Mesothelial cell of epicardium (in vitro differentiated cells): ENCODE measurements around the gene TARS3. TPM values are rescaled to one million over a fixed set of nuclear protein-coding genes. Genes with fewer than 3 reads are reported as not detected.

ENCODE experiments used
- DNase-seq, 2 experiments: peaks; one replicate each; pipeline ENCODE4 v3.0.0; 2021; ENCODE audit warnings: low spot score in 2 of 2; ENCODE audit not compliant: unreplicated experiment in 2 of 2
- H3K27ac Mint-ChIP-seq: 2 replicates; pipeline ENCODE4 v1.8.0; 2021; ENCODE audit warnings: mixed read lengths
- H3K27me3 Mint-ChIP-seq: 2 replicates; pipeline ENCODE4 v1.8.0; 2021; ENCODE audit warnings: low read depth, mixed read lengths
- H3K36me3 Mint-ChIP-seq: 2 replicates; pipeline ENCODE4 v1.8.0; 2021; ENCODE audit warnings: mixed read lengths
- H3K4me1 Mint-ChIP-seq: 2 replicates; pipeline ENCODE4 v1.8.0; 2021; ENCODE audit warnings: mixed read lengths
- H3K4me3 Mint-ChIP-seq: 2 replicates; pipeline ENCODE4 v1.8.0; 2021; ENCODE audit warnings: mild to moderate bottlenecking, moderate library complexity, mixed read lengths
- H3K9me3 Mint-ChIP-seq: 2 replicates; pipeline ENCODE4 v1.8.0; 2021; ENCODE audit warnings: mixed read lengths
- total RNA-seq: library from RNA; stranded (reverse); gene quantifications from 3 replicates; pipeline ENCODE4 v1.2.1, GENCODE V29; 2021
- TF ChIP-seq, protein P1 (sequence below): fragments of 200-600 bp; sonication (generic); IDR thresholded peaks from one replicate; pipeline ENCODE4 v1.5.0; 2021; ENCODE audit warnings: antibody characterized with exemption; ENCODE audit not compliant: unreplicated experiment

The TARS3 gene
- total RNA-seq, 1 donor from 2014 or later, result 22.4 TPM

DNA sequence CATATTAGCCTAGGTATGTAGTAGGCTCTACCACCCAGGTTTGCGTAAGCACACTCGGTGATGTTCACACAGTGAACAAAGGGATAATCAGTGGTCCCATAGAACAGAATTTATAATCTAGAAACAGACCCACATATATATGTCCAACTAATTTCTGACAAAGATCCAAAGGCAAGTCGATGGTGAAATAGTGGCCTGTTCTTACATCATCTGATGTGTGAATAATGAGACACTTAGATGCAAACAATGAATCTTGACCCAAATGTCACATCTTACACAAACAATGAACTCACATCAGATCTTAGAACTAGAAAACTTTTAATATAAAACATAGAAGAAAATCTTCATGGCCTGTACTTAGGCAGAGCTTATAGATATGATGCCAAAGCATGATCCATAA is 54.5 kb downstream of the TARS3 start:
- Mint-ChIP-seq H3K36me3 (peaks cover 60% of the 10 kb centered on the region), H3K27ac (no peak overlapping the region), H3K27me3 (no peaks in the 10 kb centered on the region), H3K4me3 (no peak overlapping the region), H3K4me1 (no peaks in the 10 kb centered on the region), H3K9me3 (peaks cover 12% of the 10 kb centered on the region)
- no peak for DNase-seq
- TF ChIP-seq, protein P1, sequence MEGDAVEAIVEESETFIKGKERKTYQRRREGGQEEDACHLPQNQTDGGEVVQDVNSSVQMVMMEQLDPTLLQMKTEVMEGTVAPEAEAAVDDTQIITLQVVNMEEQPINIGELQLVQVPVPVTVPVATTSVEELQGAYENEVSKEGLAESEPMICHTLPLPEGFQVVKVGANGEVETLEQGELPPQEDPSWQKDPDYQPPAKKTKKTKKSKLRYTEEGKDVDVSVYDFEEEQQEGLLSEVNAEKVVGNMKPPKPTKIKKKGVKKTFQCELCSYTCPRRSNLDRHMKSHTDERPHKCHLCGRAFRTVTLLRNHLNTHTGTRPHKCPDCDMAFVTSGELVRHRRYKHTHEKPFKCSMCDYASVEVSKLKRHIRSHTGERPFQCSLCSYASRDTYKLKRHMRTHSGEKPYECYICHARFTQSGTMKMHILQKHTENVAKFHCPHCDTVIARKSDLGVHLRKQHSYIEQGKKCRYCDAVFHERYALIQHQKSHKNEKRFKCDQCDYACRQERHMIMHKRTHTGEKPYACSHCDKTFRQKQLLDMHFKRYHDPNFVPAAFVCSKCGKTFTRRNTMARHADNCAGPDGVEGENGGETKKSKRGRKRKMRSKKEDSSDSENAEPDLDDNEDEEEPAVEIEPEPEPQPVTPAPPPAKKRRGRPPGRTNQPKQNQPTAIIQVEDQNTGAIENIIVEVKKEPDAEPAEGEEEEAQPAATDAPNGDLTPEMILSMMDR, result no peak

DNA sequence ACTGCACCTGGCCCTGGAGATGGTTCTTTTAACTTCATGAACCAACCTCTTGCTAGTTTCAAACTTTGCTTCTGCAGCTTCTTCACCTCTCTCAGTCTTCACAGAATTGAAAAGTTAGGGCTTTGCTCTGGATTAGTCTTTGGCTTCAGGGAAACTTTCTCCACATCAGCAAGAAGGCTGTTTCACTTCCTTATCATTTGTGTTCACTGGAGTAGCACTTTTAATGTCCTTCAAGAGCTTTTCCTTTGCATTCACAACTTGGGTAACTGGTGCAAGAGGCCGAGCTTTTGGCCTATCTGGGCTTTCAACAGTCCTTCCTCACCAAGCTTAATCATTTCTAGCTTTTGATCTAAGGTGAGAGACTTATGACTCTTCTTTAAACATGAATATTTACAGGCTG is 56.4 kb downstream of the TARS3 start:
- no peaks in the 10 kb centered on the region for H3K27me3 Mint-ChIP-seq
- TF ChIP-seq, protein P1, result no peak
- no peak overlapping the region for H3K4me3 Mint-ChIP-seq
- no peak overlapping the region for H3K27ac Mint-ChIP-seq
- no peaks in the 10 kb centered on the region for H3K4me1 Mint-ChIP-seq
- H3K36me3 Mint-ChIP-seq, result peaks cover 50% of the 10 kb centered on the region
- peaks cover 12% of the 10 kb centered on the region for H3K9me3 Mint-ChIP-seq
- no peak for DNase-seq

DNA sequence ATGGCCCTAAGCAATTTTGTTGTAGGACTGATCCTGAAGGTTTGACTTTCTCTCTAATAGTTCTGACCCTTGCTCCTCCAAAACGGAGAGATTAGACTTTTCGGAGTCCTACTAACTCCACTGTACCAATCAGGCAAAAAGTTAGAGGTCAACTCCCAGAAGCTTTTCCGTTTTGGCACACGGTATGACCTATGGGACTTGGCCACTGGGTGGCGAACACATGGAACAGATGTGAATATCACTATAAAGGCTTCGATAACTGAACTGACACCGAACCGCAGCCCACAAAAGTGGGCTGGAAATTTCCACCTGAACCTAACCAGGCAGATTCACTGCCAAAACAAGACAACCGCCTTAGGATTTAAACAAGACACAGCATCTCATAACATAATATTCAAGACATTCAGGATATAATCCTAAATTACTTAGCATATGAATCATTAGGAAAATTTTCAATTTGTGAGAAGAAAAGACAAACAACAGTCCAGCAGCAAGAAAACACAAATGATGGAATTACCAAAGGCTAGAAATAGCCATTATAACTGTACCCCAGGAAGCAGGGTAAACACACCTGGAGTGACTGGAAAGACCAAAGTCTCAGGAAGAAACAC is 59.9 kb downstream of the TARS3 start:
- no peaks in the 10 kb centered on the region for H3K27me3 Mint-ChIP-seq
- DNase-seq, result no peak
- no peak overlapping the region for H3K27ac Mint-ChIP-seq
- no peak overlapping the region for H3K4me3 Mint-ChIP-seq
- TF ChIP-seq, protein P1, result no peak
- peaks cover 12% of the 10 kb centered on the region for H3K9me3 Mint-ChIP-seq
- H3K4me1 Mint-ChIP-seq, result no peaks in the 10 kb centered on the region
- peaks cover 29% of the 10 kb centered on the region for H3K36me3 Mint-ChIP-seq

DNA sequence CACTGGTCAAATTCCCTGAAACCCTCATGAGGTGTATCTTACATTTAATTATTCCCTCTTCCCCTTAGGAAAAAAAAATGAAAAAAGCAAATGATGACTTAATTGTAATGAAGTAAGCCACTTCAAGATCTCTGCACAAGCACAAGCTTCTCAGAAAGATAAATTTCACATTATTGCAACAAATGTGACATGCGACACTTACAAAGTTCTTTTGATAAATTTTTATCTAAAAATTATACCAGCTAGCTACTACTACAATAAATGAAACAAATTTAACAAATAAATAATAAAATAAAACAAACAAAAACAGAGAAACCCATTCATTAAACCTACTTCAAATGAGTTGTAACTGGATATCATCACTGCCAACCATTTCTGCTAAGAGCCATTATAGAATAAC is 62.1 kb downstream of the TARS3 start:
- peaks cover 5% of the 10 kb centered on the region for H3K9me3 Mint-ChIP-seq
- H3K27me3 Mint-ChIP-seq, result no peaks in the 10 kb centered on the region
- H3K4me3 Mint-ChIP-seq, result no peak overlapping the region
- peaks cover 15% of the 10 kb centered on the region for H3K36me3 Mint-ChIP-seq
- no peak for DNase-seq
- H3K27ac Mint-ChIP-seq, result no peak overlapping the region
- peaks cover 3% of the 10 kb centered on the region for H3K4me1 Mint-ChIP-seq
- TF ChIP-seq, protein P1, result no peak

DNA sequence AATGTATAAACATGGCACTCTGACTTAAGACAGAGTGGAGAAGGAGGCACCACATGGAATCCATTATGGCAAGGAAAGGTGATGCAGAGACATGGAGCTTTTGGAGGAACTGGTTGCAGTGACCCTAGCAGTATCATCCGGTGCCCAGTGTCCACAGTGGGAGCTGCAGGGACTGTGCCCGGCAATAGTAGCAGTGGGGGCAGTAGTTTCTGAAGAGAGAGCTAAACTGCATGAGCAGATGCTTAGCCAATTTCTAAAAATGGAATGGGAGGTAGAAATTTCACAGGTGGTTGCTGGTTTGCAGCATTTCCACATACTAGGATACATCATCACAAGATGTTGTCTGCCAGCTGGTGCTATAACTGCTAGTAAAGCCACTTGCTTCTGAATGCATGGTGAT is 64.3 kb downstream of the TARS3 start:
- Mint-ChIP-seq H3K4me3 (no peak overlapping the region), H3K4me1 (peaks cover 3% of the 10 kb centered on the region), H3K27ac (no peak overlapping the region), H3K27me3 (no peaks in the 10 kb centered on the region), H3K36me3 (peaks cover 8% of the 10 kb centered on the region), H3K9me3 (no peaks in the 10 kb centered on the region)
- TF ChIP-seq, protein P1, result no peak
- no peak for DNase-seq
